OCI-LY1 (cell line): ENCODE measurements around the gene IQCK.

ENCODE experiments used
- H2AFZ ChIP-seq: fragments of 200-600 bp; sonication (generic), shearing (Covaris generic); 2 replicates; pipeline ENCODE4 v1.6.0; 2014; ENCODE audit warnings: antibody characterized with exemption, mild to moderate bottlenecking, low read length
- H3F3A ChIP-seq: fragments of 200-600 bp; sonication (generic), shearing (Covaris generic); 2 replicates; pipeline ENCODE4 v1.6.0; 2014; ENCODE audit warnings: mild to moderate bottlenecking, antibody characterized with exemption, low read length, moderate library complexity; ENCODE audit not compliant: insufficient read depth
- H3K27ac ChIP-seq: fragments of 200-600 bp; sonication (generic); 2 replicates; pipeline ENCODE4 v1.5.1; 2014; ENCODE audit warnings: low read length, mixed run types, mild to moderate bottlenecking, low read depth; ENCODE audit not compliant: poor library complexity, severe bottlenecking
- H3K27me3 ChIP-seq: fragments of 200-600 bp; sonication (generic); 2 replicates; pipeline ENCODE4 v1.6.0; 2014; ENCODE audit warnings: antibody characterized with exemption, mild to moderate bottlenecking, low read length, moderate library complexity; ENCODE audit not compliant: insufficient read depth
- H3K36me3 ChIP-seq: fragments of 200-600 bp; sonication (generic); 2 replicates; pipeline ENCODE4 v1.6.1; 2014; ENCODE audit warnings: mild to moderate bottlenecking, antibody characterized with exemption, low read length, moderate library complexity, mixed read lengths; ENCODE audit not compliant: insufficient read depth
- H3K4me1 ChIP-seq: fragments of 200-600 bp; sonication (generic); 2 replicates; pipeline ENCODE4 v1.5.1; 2014; ENCODE audit warnings: mild to moderate bottlenecking, low read length, moderate library complexity; ENCODE audit not compliant: insufficient read depth, severe bottlenecking
- H3K4me2 ChIP-seq: fragments of 200-600 bp; sonication (generic), shearing (Covaris generic); 2 replicates; pipeline ENCODE4 v1.6.1; 2014; ENCODE audit warnings: low read length
- H3K4me3 ChIP-seq: fragments of 200-600 bp; sonication (generic); 2 replicates; pipeline ENCODE4 v1.5.1; 2014; ENCODE audit warnings: low read length, low read depth, mild to moderate bottlenecking, mixed read lengths; ENCODE audit not compliant: poor library complexity, severe bottlenecking
- H3K79me2 ChIP-seq: fragments of 200-600 bp; shearing (Covaris generic); 2 replicates; pipeline ENCODE4 v1.6.1; 2016; ENCODE audit warnings: mixed run types, low read length, mixed read lengths; ENCODE audit not compliant: insufficient read depth
- H3K9ac ChIP-seq: fragments of 200-600 bp; sonication (generic), shearing (Covaris generic); 2 replicates; pipeline ENCODE4 v1.6.1; 2014; ENCODE audit warnings: mild to moderate bottlenecking, low read length, mixed read lengths
- H3K9me2 ChIP-seq: fragments of 200-600 bp; sonication (generic), shearing (Covaris generic); 2 replicates; pipeline ENCODE4 v1.6.1; 2014; ENCODE audit warnings: low read depth, mild to moderate bottlenecking, low read length, mixed read lengths
- H3K9me3 ChIP-seq: fragments of 200-600 bp; shearing (Covaris generic); 2 replicates; pipeline ENCODE4 v1.6.1; 2014; ENCODE audit warnings: low read length, mixed read lengths
- H4K20me1 ChIP-seq: fragments of 200-600 bp; sonication (generic), shearing (Covaris generic); 2 replicates; pipeline ENCODE4 v1.6.0; 2016; ENCODE audit warnings: mild to moderate bottlenecking, low read length; ENCODE audit not compliant: insufficient read depth
- CTCF ChIP-seq: fragments of 200-600 bp; sonication (generic), shearing (Covaris generic); IDR thresholded peaks from 2 replicates; pipeline ENCODE4 v1.5.1; 2017; ENCODE audit warnings: mild to moderate bottlenecking, antibody characterized with exemption, low read length, moderate library complexity, mixed read lengths
- EZH2 ChIP-seq: fragments of 200-600 bp; sonication (generic), shearing (Covaris generic); IDR thresholded peaks from 2 replicates; pipeline ENCODE4 v1.8.0; 2017; ENCODE audit warnings: borderline replicate concordance, mixed run types, mild to moderate bottlenecking, antibody characterized with exemption, low read length, moderate library complexity, mixed read lengths

IQCK gene

DNA sequence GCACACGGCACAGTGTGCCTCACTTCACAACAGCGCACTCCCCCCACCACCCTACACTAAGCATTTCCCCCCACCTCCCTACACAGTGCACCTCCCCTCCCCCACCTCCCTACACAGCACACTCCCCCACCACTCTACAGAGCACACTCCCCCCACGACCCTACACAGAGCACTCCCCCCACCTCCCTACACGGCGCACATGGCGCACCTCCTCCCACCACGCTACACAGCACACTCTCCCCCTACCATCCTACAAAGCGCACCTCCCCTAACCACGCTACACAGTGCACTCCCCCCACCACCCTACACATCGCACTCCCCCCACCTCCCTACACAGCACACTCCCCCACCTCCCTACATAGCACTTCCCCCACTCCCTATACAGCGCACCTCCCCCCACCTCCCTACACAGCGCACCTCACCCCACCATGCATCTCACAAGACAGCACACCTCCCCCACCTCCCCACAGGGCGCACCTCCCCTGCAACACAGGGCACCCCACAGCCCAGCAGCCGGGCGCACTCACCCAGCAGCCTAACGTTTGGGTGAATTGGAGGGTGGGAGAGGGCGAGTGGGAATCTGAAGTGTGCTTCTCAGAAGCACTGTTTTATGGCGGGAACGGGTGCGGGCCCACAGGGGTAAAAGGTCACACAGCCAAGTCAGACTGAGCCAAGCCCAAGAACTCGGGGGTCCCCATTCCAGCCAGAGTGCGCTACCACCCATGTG lies 10.3 kb upstream of the IQCK start:
- Histone ChIP-seq H2AFZ (no peak overlapping the region), H3K27me3 (no peaks in the 10 kb centered on the region), H3K4me3 (no peak overlapping the region), H3K36me3 (peaks cover 73% of the 10 kb centered on the region), H3K4me2 (no peak overlapping the region), H3K9ac (no peak overlapping the region), H3K4me1 (no peaks in the 10 kb centered on the region), H3F3A (no peaks in the 10 kb centered on the region), H3K79me2 (no peaks in the 10 kb centered on the region), H3K9me3 (no peaks in the 10 kb centered on the region), H4K20me1 (no peaks in the 10 kb centered on the region), H3K27ac (no peak overlapping the region), H3K9me2 (no peaks in the 10 kb centered on the region)
- no peak for TF ChIP-seq EZH2
- TF ChIP-seq CTCF = no peak

DNA sequence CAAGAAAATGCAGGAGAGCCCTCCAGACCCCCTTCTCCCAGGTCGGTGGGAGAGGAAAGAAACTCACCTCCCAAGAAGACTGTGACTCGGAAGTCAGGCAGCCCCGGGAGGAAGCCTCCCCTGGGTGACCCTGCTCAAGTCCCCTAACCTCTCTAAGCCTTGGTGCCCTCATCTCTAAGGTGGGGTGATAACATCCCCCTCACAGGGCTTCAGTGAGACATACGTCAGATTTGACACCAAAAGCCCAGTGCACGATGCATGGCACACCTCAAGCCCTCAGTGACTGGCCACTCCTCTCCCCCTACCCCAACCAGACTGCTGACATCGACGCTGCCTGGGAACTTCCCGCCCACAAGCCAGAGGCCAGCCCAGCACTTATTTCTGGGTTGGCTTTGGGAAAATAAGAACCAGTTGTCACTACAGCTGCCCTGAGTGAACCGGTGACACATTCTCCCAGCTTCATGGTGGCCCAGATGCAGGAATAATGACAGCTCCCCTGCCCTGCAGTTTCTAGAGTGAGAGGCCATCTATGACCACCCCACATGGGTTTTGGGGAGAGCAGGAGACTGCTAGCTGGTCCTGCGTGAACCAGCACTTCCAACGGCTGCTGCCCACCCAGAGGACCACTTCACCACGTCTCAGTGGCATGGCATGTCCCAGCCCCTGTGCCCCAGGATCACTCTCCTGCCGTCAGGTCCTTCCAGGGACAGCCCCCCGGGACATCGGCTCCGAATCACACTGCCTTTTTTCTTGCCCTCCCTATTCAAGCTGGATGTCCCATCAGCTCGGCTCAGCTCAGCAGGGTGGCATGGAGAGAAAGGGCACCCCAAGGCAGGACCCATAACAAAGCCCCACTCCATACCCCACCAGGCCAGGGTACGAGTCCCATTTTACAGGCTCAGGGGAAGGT lies 9.5 kb upstream of the IQCK start:
- Histone ChIP-seq H2AFZ (no peak overlapping the region), H3K27me3 (no peaks in the 10 kb centered on the region), H3K79me2 (no peaks in the 10 kb centered on the region), H3K4me3 (no peak overlapping the region), H3K4me2 (no peak overlapping the region), H3K9me3 (no peaks in the 10 kb centered on the region), H3K9me2 (no peaks in the 10 kb centered on the region), H4K20me1 (no peaks in the 10 kb centered on the region), H3K36me3 (peaks cover 70% of the 10 kb centered on the region), H3K4me1 (no peaks in the 10 kb centered on the region), H3K27ac (no peak overlapping the region), H3K9ac (no peak overlapping the region), H3F3A (no peaks in the 10 kb centered on the region)
- TF ChIP-seq CTCF = no peak
- TF ChIP-seq EZH2 = no peak

- Histone ChIP-seq H3K9ac (no peak overlapping the region), H3K27me3 (no peaks in the 10 kb centered on the region), H3K9me2 (no peaks in the 10 kb centered on the region), H2AFZ (no peak overlapping the region), H3F3A (no peaks in the 10 kb centered on the region), H3K79me2 (no peaks in the 10 kb centered on the region), H3K4me2 (no peak overlapping the region), H3K4me3 (no peak overlapping the region), H3K36me3 (peaks cover 70% of the 10 kb centered on the region), H4K20me1 (no peaks in the 10 kb centered on the region), H3K9me3 (no peaks in the 10 kb centered on the region), H3K27ac (no peak overlapping the region), H3K4me1 (no peaks in the 10 kb centered on the region)
- TF ChIP-seq EZH2 (no peak), CTCF (no peak)
These were observed 8.5 kb upstream of the IQCK start for GRCh38 chr16:19709381-19710136.
